Testis (tissue), 3 donors: Measurements from ENCODE around the gene ST6GALNAC6. TPM values are rescaled to one million over a fixed set of nuclear protein-coding genes. Genes with fewer than 3 reads are reported as not detected.

Source experiments
- DNase-seq: peaks from one replicate; pipeline ENCODE4 v3.0.0-alpha.2; 2019
- H3K27ac ChIP-seq, 2 donors: fragments of 200-600 bp; sonication (generic); one replicate each; pipeline ENCODE4 v1.5.1; 2019
- H3K27me3 ChIP-seq: fragments of 200-600 bp; sonication (generic); one replicate; pipeline ENCODE4 v1.5.1; 2019
- H3K36me3 ChIP-seq: fragments of 200-600 bp; sonication (generic); one replicate; pipeline ENCODE4 v1.5.1; 2017; ENCODE audit warnings: low read depth; ENCODE audit errors: missing control alignments
- H3K4me1 ChIP-seq: fragments of 200-600 bp; sonication (generic); one replicate; pipeline ENCODE4 v1.5.1; 2019
- H3K4me3 ChIP-seq, 2 donors: fragments of 200-600 bp; sonication (generic); one replicate each; pipeline ENCODE4 v1.5.1; 2017 to 2019
- H3K9me3 ChIP-seq: fragments of 200-600 bp; sonication (generic); one replicate; pipeline ENCODE4 v1.5.1; 2017
- CTCF ChIP-seq, 3 experiments: fragments of 450-650 bp in 2 of 3; fragments of 200-600 bp in 1 of 3; sonication (generic) in 1 of 3; IDR thresholded peaks; one replicate each; pipeline ENCODE4 v1.5.1; 2016 to 2019; ENCODE audit warnings: antibody characterized with exemption in 3 of 3, mild to moderate bottlenecking in 2 of 3, moderate library complexity in 1 of 3
- POLR2A ChIP-seq: fragments of 450-650 bp; IDR thresholded peaks from one replicate; pipeline ENCODE4 v1.6.1; 2017; ENCODE audit warnings: antibody characterized with exemption, mild to moderate bottlenecking, moderate library complexity
- WGBS, 2 donors: methylation state at CpG; one replicate each; pipeline ENCODE4 v1.1.5; 2018; 5-methylcytosine and 5-hydroxymethylcytosine counted together
- intact Hi-C: fragments of 100-400 bp; cut with DNase I; formaldehyde crosslinking; loops from one replicate; pipeline ENCODE4 v1.15.1; 2023; ENCODE audit warnings: low total_unique reads
- polyA plus RNA-seq: library from polyadenylated mRNA; stranded (reverse); fragments of 350-450 nt; fragmentation: Illumina TruSeq; extraction: RNeasy Lipid Tissue Mini Kit (QIAGEN cat#74804); gene quantifications from one replicate; pipeline ENCODE4 v1.2.3, GENCODE V29; 2014; ENCODE audit warnings: low read depth, low replicate concordance; ENCODE audit not compliant: insufficient read depth
- total RNA-seq, 2 donors: library from RNA; depleted of rRNA; stranded (reverse); fragments of >200 nt; gene quantifications; one replicate each; pipeline ENCODE4 v1.2.3, GENCODE V29; 2016

The ST6GALNAC6 gene
- total and polyA plus RNA-seq, 3 donors from 2014 or later: 43.0 to 70.3 (median 46.3) TPM

GRCh38 chr9:127857278-127857677 lies 42.1 kb downstream of the ST6GALNAC6 start:
- Histone ChIP-seq H3K4me1 (peaks cover 63% of the 10 kb centered on the region), H3K27me3 (no peaks in the 10 kb centered on the region), H3K36me3 (no peaks in the 10 kb centered on the region), H3K27ac (peak overlapping the region; percentile 88 to 93), H3K9me3 (no peaks in the 10 kb centered on the region), H3K4me3 (no peak overlapping the region)
- WGBS, 2 donors: 49 to 60% methylated on average over 4 of the region's 4 CpGs
- no peak for TF ChIP-seq POLR2A
- TF ChIP-seq CTCF (IDR thresholded peaks at IDR 0.05): no peak
- intact Hi-C loops: no loop called here
- no peak for DNase-seq

GRCh38 chr9:127856729-127857116 lies 42.7 kb downstream of the ST6GALNAC6 start:
- no peaks in the 10 kb centered on the region for H3K9me3 ChIP-seq
- TF ChIP-seq POLR2A: no peak
- TF ChIP-seq CTCF (IDR thresholded peaks at IDR 0.05): no peak
- intact Hi-C loops: no loop called here
- H3K4me1 ChIP-seq: peaks cover 57% of the 10 kb centered on the region
- no peak for DNase-seq
- H3K27me3 ChIP-seq: no peaks in the 10 kb centered on the region
- WGBS, 2 donors: 59 to 80% methylated on average over 6 to 8 of the region's 8 CpGs
- no peak overlapping the region for H3K4me3 ChIP-seq
- H3K27ac ChIP-seq: peak overlapping the region; percentile 88 to 93
- no peaks in the 10 kb centered on the region for H3K36me3 ChIP-seq

- no peak overlapping the region for H3K4me3 ChIP-seq
- H3K36me3 ChIP-seq: no peaks in the 10 kb centered on the region
- H3K9me3 ChIP-seq: no peaks in the 10 kb centered on the region
- no peaks in the 10 kb centered on the region for H3K27me3 ChIP-seq
- no peak for DNase-seq
- peaks cover 52% of the 10 kb centered on the region for H3K4me1 ChIP-seq
- 45 to 74% methylated on average over 3 to 11 of the region's 11 CpGs for WGBS, 2 donors
- intact Hi-C loops: no loop called here
- TF ChIP-seq CTCF (IDR thresholded peaks at IDR 0.05) (no peak), POLR2A (no peak)
- H3K27ac ChIP-seq: peak overlapping the region; percentile 88 to 93
Observed at GRCh38 chr9:127856094-127856728, 43.2 kb downstream of the ST6GALNAC6 start.

- DNase-seq: no peak
- H3K4me1 ChIP-seq: peaks cover 46% of the 10 kb centered on the region
- peak overlapping the region; percentile 88 to 93 for H3K27ac ChIP-seq
- TF ChIP-seq CTCF (IDR thresholded peaks at IDR 0.05) (no peak), POLR2A (no peak)
- H3K4me3 ChIP-seq: no peak overlapping the region
- intact Hi-C loops: no loop called here
- no peaks in the 10 kb centered on the region for H3K36me3 ChIP-seq
- H3K9me3 ChIP-seq: no peaks in the 10 kb centered on the region
- 86 to 89% methylated on average over 5 of the region's 5 CpGs for WGBS, 2 donors
- H3K27me3 ChIP-seq: no peaks in the 10 kb centered on the region
Observed at GRCh38 chr9:127855522-127855921, 43.9 kb downstream of the ST6GALNAC6 start.

GRCh38 chr9:127854960-127855359 lies 44.4 kb downstream of the ST6GALNAC6 start:
- intact Hi-C loops: no loop called here
- 63 to 75% methylated on average over 9 to 11 of the region's 11 CpGs for WGBS, 2 donors
- Histone ChIP-seq H3K27me3 (no peaks in the 10 kb centered on the region), H3K27ac (peak overlapping the region; percentile 88 to 93), H3K4me1 (peaks cover 40% of the 10 kb centered on the region), H3K4me3 (peak overlapping the region; percentile 72 to 83), H3K9me3 (no peaks in the 10 kb centered on the region), H3K36me3 (no peaks in the 10 kb centered on the region)
- no peak for TF ChIP-seq CTCF (IDR thresholded peaks at IDR 0.05)
- TF ChIP-seq POLR2A: no peak
- no peak for DNase-seq
